HG03103 (cell line): Measurements from ENCODE around the gene COX6B2.

Source experiments
- ATAC-seq: cut with Tn5 transposase; IDR thresholded peaks from one replicate; pipeline ENCODE4 v1.9.1; 2021; ENCODE audit warnings: low read depth; ENCODE audit not compliant: unreplicated experiment

The COX6B2 gene

DNA sequence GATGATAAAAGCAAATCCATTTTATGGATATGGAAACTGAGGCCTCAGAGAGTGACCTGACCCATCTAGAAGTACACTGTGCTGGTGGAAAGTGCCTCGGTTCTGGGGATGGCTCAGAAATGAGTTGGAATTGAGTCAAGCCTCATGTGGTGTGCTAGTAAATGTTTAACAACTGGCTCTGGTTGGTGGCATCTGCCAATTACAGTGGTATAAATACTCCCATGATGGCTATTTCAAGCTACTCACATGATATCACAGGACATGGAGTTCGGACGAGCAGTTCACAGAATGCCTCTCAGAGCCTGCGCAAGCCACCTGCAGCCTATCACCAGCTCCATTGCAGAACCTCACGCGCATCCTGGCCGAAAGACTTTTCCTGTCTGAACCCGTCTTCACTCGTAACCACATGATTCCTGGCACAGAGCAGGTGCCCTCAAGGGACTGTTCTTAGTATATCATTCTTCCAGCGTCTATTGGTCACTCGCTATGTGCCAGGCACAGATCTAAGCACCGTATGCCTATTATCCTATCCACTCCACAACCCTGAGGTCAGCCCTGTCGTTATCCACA is 38.5 kb downstream of the COX6B2 start:
- ATAC-seq: no peak

DNA sequence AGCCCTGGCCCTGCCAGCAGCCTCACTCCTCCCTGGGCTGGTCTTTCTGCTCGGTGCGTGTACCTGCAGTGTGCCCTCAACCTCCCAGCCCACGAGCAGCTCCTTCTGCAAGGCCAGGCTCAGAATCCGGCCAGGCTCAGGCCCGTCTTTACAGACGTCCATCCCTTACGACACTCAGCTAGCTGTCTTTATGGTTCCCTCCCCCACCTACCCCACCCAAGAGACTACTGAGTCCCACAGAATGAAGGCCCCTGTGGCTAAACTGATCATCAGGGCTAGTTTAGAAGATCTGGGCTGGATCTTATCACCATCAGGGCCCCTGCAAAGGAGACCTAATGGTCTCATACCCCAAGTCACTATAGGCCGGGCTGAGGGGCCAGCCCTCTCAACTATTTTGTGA is 40.1 kb downstream of the COX6B2 start:
- ATAC-seq: no peak

GRCh38 chr19:55312621-55313512 is 41.7 kb downstream of the COX6B2 start:
- no peak for ATAC-seq

DNA sequence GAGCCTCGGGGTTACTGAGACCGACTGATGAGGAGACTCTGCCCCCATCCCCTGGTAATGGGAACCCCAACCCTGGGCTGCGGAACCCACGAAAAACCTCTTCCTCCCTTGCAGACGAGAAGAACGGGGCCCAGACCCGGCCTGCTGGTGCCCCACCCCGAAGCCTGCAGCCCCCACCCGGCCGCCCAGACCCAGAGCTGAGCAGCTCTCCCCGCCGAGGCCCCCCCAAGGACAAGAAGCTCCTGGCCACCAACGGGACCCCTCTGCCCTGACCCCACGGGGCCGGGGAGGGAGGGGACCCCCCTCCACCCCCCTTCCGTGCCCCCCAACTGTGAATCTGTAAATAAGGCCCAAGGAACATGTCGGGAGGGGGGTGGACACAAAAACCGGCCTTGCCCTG is 42.7 kb downstream of the COX6B2 start:
- no peak for ATAC-seq

- ATAC-seq: no peak
These were observed 43.1 kb downstream of the COX6B2 start for GRCh38 chr19:55311397-55311796.

DNA sequence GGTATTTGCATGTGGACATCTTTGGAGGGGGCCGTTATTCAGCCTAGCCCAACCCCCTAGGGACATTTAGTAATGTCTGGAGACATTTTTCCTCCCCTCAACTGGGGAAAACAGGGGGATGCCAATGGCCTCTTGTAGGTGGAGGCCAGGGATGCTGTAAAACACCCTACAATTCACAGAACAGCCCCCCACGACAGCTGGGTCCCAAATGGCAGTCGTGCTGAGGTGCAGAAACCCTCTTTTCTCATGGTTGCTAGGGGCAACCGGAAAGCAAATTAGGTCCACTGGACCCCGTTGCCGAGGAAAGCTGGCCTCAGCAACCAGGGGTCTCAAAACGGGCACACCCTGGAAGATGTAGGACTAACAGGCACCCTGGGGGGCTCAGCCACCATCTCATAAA is 44.0 kb downstream of the COX6B2 start:
- ATAC-seq: no peak

DNA sequence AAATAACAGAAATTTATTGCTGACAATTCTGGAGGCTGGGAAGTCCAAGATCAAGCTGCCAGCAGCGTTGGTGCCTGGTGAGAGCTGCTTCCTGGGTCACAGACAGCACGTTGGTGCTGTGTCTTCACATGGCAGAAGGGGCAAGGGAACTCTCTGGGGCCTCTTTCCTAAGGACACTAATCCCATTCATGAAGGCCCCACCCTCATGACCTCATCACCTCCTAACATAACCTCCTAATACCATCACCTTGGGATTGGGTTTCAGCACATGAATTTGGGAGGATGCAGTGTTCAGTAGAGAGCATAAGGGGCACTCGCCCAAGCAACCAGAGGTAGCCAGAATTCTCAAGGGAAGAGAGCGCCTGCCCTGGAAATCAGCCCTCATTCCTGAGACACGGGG is 45.1 kb downstream of the COX6B2 start:
- ATAC-seq: no peak

DNA sequence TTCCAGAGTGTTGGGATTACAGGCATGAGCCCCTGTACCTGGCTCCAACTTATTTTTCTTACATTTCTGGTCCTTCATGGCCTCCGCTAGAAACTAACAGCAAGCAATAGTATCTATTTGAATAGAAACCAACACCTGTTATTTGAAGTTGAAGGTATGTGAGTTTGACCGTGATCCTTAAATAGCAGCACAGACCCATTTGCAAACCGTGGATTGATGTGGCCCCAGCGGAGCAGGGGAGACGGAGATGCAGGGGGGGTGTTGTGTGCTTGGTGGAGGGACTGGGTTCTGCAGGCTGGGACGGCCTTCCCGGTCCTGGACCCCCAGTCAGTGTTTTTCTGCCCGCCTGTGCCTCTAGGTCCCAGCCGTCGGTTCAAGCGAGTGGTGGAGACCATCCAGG is 46.2 kb downstream of the COX6B2 start:
- ATAC-seq: no peak

GRCh38 chr19:55306712-55307111 is 47.8 kb downstream of the COX6B2 start:
- ATAC-seq: no peak

- ATAC-seq: no peak
These were observed 48.4 kb downstream of the COX6B2 start for GRCh38 chr19:55305983-55306562.

- ATAC-seq: no peak
These were observed 49.0 kb downstream of the COX6B2 start for GRCh38 chr19:55305491-55305890.

DNA sequence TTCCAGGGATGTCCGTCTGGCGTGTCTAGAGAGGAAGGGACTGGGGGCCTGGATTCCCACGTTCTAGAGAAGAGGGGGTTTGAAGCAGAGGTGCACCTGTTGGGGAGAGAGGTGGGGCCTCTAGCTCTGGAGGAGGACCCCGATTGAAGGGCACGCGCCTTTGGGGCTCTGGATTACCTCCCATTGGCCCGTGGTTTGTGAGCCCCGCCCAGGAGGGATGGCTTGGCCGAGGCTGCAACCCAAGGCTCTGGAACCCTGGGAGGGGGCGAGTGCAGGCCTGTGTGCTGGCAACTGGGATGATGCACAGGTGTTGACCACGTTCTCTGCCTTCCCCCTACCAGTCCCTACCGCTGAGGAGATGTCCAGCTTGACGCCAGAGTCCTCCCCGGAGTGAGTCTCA is 49.5 kb downstream of the COX6B2 start:
- no peak for ATAC-seq

- ATAC-seq: no peak
These were observed 50.1 kb downstream of the COX6B2 start for GRCh38 chr19:55304279-55304978.

- no peak for ATAC-seq
These were observed 51.0 kb downstream of the COX6B2 start for GRCh38 chr19:55303477-55303876.

GRCh38 chr19:55302318-55302703 is 52.2 kb downstream of the COX6B2 start:
- no peak for ATAC-seq

DNA sequence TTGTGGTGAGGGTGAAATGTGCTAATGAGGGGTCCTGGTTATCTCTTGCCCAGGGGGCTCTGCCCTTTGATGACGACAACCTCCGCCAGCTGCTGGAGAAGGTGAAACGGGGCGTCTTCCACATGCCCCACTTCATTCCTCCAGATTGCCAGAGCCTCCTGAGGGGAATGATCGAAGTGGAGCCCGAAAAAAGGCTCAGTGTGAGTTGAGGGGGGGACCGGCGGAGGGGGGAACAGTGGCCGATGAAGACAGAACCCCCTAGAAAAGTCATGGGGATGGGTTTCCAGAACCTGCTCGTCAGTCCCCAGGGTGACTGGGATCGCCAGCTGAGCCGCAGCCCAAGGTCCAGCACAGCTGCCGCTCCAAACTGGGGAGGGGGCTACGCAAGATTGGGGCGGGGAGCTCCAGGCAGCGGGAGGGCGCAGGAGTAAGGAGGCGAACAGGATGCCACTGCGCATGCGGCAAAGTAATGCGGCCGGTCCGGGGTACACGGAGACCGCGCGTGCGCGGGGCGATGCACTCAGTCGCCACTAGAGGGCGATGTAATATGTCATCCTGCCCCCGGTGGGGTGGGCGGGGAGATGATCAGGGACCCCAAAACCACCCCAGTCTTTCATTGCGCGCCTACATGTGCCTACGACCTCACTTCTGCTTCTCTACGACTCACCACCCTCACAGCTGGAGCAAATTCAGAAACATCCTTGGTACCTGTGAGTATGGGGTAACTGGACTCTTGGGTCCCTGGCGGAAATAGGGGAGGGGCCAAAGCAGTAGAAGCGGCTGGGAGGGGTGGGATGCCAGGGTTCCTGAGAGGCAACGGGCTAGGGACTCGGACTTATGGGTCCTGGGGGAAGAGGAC is 52.8 kb downstream of the COX6B2 start:
- peak; percentile 67 for ATAC-seq

DNA sequence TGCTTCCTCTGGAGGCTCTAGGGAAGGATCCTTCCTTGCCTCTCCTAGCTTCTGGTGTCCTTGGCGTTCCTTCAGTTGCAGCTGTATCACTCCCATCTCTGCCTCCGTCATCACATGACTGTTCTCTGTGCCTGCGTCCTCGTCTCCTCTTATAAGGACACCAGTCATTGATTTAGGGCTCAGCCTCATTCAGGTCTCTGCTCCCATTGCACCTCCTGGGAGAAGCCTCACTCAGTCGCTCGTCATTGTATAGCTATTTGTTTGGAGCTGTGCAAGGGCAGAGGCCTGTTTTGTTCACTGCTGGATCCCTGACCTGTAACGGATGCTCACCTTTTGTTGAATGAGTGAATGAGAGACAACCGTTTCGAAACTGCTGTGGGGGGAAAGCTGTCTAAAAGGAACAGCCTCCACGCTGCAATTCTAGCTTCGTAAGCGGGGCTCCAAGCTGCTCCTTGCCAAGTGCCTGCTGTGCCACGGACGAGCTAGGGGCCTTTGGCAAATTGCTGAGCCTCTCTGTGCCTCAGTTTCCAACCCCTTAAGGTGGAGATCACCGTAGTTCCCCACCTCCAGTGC is 53.5 kb downstream of the COX6B2 start:
- no peak for ATAC-seq

DNA sequence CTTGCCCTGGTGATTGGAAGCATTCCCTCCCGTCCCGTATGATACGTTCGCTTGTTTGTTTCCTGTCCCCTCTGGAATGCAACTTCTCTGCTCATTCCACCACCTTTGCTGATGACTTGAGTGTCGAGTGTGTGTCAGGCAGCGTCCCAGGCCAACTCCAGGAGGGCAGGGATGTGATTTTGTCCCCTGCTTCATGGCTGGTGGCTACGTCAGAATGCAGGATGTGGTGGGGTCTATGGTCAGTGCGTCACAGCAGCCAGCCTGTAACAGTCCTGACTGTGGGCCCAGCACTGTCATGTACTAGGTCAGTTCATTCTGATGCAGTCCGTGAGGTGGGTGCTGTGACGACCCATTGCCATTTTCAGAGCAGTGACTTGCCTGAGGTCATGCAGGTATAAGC is 54.5 kb downstream of the COX6B2 start:
- no peak for ATAC-seq
